HepG2 (cell line): Measurements from ENCODE around the gene GPALPP1. TPM values are rescaled to one million over a fixed set of nuclear protein-coding genes. Genes with fewer than 3 reads are reported as not detected.
A peak's percentile ranks its signal among the peaks of the same experiment; 100 is the strongest.

Experiments
- ATAC-seq: fragments of 200-7000 bp; cut with Tn5 transposase; 3 replicates; pipeline ENCODE4 v1.9.1; 2020; ENCODE audit warnings: mild to moderate bottlenecking, moderate library complexity
- BruUV-seq: library from RNA; stranded (reverse); fragments of 400-500 nt; replicated peaks from 2 replicates; lab custom pipeline; 2021; lab: Mats Ljungman, UMichigan
- CTCF ChIA-PET: fragments of 300-600 bp; formaldehyde crosslinking; extraction: SDS; loops from one replicate; lab custom pipeline; 2021; ENCODE audit warnings: low total read pairs, inconsistent platforms, low intra/inter-chr PET ratio; lab: Yijun Ruan, JAX
- POLR2A ChIA-PET: fragments of 350-600 bp; sonication (Branson Sonifier 250); formaldehyde crosslinking; loops from one replicate; lab custom pipeline; 2020; ENCODE audit warnings: antibody characterized with exemption, inconsistent platforms; lab: Yijun Ruan, JAX
- DNase-seq: peaks from one replicate; pipeline ENCODE4 v3.0.0-alpha.2; 2015; ENCODE audit warnings: low spot score
- FAIRE-seq: peaks from 3 replicates; lab custom pipeline; 2011; peaks lifted over from hg19 to GRCh38; lab: Jason Lieb, UNC
- H2AFZ ChIP-seq: one replicate; pipeline ENCODE4 v1.6.1; 2011; ENCODE audit warnings: low read length, inconsistent platforms
- H3K27ac ChIP-seq: fragments of 300-600 bp; 3 replicates; pipeline ENCODE4 v1.8.0; 2011; ENCODE audit warnings: mixed run types, mild to moderate bottlenecking, mixed read lengths, low read length, inconsistent platforms; ENCODE audit not compliant: insufficient read depth; ENCODE audit errors: extremely low read length
- H3K27me3 ChIP-seq, 2 experiments: fragments of 200-600 bp in 1 of 2; 2 replicates in 1 of 2; 3 replicates in 1 of 2; pipeline versions ENCODE4 v1.6.0 to v1.8.0; 2011; ENCODE audit warnings: low read length in 2 of 2, mild to moderate bottlenecking in 2 of 2, moderate library complexity in 2 of 2, inconsistent platforms in 1 of 2; ENCODE audit not compliant: insufficient read depth in 2 of 2, control insufficient read depth in 1 of 2
- H3K36me3 ChIP-seq, 2 experiments: fragments of 200-600 bp in 1 of 2; replicated peaks in 1 of 2; 2 replicates in 1 of 2; 3 replicates in 1 of 2; pipeline versions ENCODE4 v1.5.1 to v1.8.0; 2011; ENCODE audit warnings: low read length in 2 of 2, inconsistent platforms in 1 of 2; ENCODE audit not compliant: insufficient read depth in 2 of 2, control insufficient read depth in 1 of 2
- H3K4me1 ChIP-seq: 2 replicates; pipeline ENCODE4 v1.5.1; 2012; ENCODE audit warnings: low read length, inconsistent platforms; ENCODE audit not compliant: insufficient read depth
- H3K4me2 ChIP-seq: 2 replicates; pipeline ENCODE4 v1.6.0; 2011; ENCODE audit warnings: low read depth, low read length, inconsistent platforms
- H3K4me3 ChIP-seq, 3 experiments: fragments of 200-600 bp in 1 of 3; sonication (generic), shearing (Covaris generic) in 1 of 3; replicated peaks in 1 of 3; 2 replicates each; pipeline ENCODE4 v1.5.1; 2011 to 2016; ENCODE audit warnings: low read length in 3 of 3, inconsistent platforms in 2 of 3, low read depth in 2 of 3, mild to moderate bottlenecking in 2 of 3, control low read depth in 1 of 3, mixed read lengths in 1 of 3; ENCODE audit not compliant: insufficient read depth in 1 of 3
- H3K79me2 ChIP-seq: one replicate; pipeline ENCODE4 v1.6.1; 2011; ENCODE audit warnings: low read length, inconsistent platforms; ENCODE audit not compliant: insufficient read depth
- H3K9ac ChIP-seq: 2 replicates; pipeline ENCODE4 v1.6.0; 2011; ENCODE audit warnings: mild to moderate bottlenecking, low read depth, low read length, inconsistent platforms; ENCODE audit not compliant: insufficient read depth
- H3K9me3 ChIP-seq: 2 replicates; pipeline ENCODE4 v1.5.1; 2012; ENCODE audit warnings: mild to moderate bottlenecking, low read length
- H4K20me1 ChIP-seq: 2 replicates; pipeline ENCODE4 v1.6.0; 2011; ENCODE audit warnings: inconsistent platforms, mild to moderate bottlenecking, low read length, moderate library complexity; ENCODE audit not compliant: insufficient read depth
- CTCF ChIP-seq: sonication (generic); formaldehyde crosslinking; IDR thresholded peaks from 2 replicates; pipeline ENCODE4 v1.5.0; 2020; ENCODE audit warnings: mild to moderate bottlenecking, missing genetic modification reagents, moderate library complexity
- DZIP1 ChIP-seq: sonication (generic); formaldehyde crosslinking; IDR thresholded peaks from 2 replicates; pipeline ENCODE4 v1.5.0; 2020; ENCODE audit warnings: mild to moderate bottlenecking, missing genetic modification reagents
- NONO ChIP-seq, 2 experiments: fragments of 450-650 bp in 1 of 2; sonication (generic) in 1 of 2; formaldehyde crosslinking in 1 of 2; IDR thresholded peaks in 1 of 2; conservative IDR thresholded peaks in 1 of 2; 2 replicates each; pipeline versions ENCODE4 v1.6.1 to v1.8.0; 2017 to 2022; ENCODE audit warnings: mild to moderate bottlenecking in 1 of 2, missing genetic modification reagents in 1 of 2, moderate library complexity in 1 of 2
- RAD21 ChIP-seq: fragments of 450-650 bp; formaldehyde crosslinking; IDR thresholded peaks from 2 replicates; pipeline ENCODE4 v1.5.0; 2020; ENCODE audit warnings: mild to moderate bottlenecking
- SMC3 ChIP-seq: IDR thresholded peaks from 2 replicates; pipeline ENCODE4 v1.6.1; 2011; ENCODE audit warnings: low read length, improper control_type of control experiment
- STAG1 ChIP-seq: sonication (generic); formaldehyde crosslinking; IDR thresholded peaks from 2 replicates; pipeline ENCODE4 v1.4.0; 2020; ENCODE audit warnings: missing genetic modification reagents
- WGBS: methylation state at CpG from one replicate; pipeline ENCODE4 v1.1.6; 2017; ENCODE audit warnings: low lambda C conversion rate; 5-methylcytosine and 5-hydroxymethylcytosine counted together
- in situ Hi-C: cut with HindIII; loops from 2 replicates; pipeline ENCODE4 v1.10.0; 2017; ENCODE audit warnings: low pct_unique_long_range_greater_than_20kb; ENCODE audit not compliant: extremely low pct_ligation_motif_present
- intact Hi-C: fragments of 100-400 bp; cut with micrococcal nuclease; formaldehyde crosslinking; loops from one replicate; pipeline ENCODE4 v1.10.0; 2022; ENCODE audit not compliant: unreplicated experiment
- polyA plus RNA-seq, 8 experiments: library from polyadenylated mRNA; depleted of rRNA in 3 of 8; stranded (reverse) in 7 of 8; unstranded in 1 of 8; fragments of >200 nt; fragmentation: Illumina TruSeq in 4 of 8; extraction: Trizol in 4 of 8; gene quantifications; 2 replicates each; pipeline versions ENCODE4 v1.2.1 to v1.2.3, GENCODE V29; 2011 to 2016; ENCODE audit warnings: low read depth in 4 of 8, missing spikeins in 1 of 8, mixed read lengths in 1 of 8; ENCODE audit not compliant: insufficient read depth in 1 of 8
- total RNA-seq, 5 experiments: library from RNA; depleted of rRNA; stranded (reverse); fragments of >200 nt; fragmentation: Illumina TruSeq; extraction: Trizol; gene quantifications; 2 replicates each; pipeline ENCODE4 v1.2.3, GENCODE V29; 2016; ENCODE audit warnings: low read depth in 1 of 5

Gene GPALPP1
- total and polyA plus RNA-seq, 2 of the 13 experiments (the other 11 are each of a cell fraction or from before 2014, with no cell fraction given), result 12.1 to 23.1 TPM

GRCh38 chr13:44969551-44970484 lies 19.5 kb upstream of the GPALPP1 start:
- Histone ChIP-seq H3K9ac (no peak overlapping the region), H3K27me3 (no peaks in the 10 kb centered on the region), H3K9me3 (no peaks in the 10 kb centered on the region), H3K4me2 (no peak overlapping the region), H3K27ac (no peak overlapping the region), H2AFZ (no peak overlapping the region), H3K36me3 (peaks cover 6 to 54% of the 10 kb centered on the region in 2 experiments), H3K4me3 (no peak overlapping the region), H3K79me2 (peaks cover 5% of the 10 kb centered on the region), H3K4me1 (peaks cover 16% of the 10 kb centered on the region), H4K20me1 (peaks cover 6% of the 10 kb centered on the region; the same call in 1 of the 2 replicates)
- FAIRE-seq (no peak), ATAC-seq (peak; percentile 69), DNase-seq (peak; percentile 49)
- BruUV-seq, result no TSS peak
- POLR2A ChIA-PET, result no interaction called here
- CTCF ChIA-PET, result interaction anchor here (1.2 to 1.7 kb wide), 2 partner anchors 52 to 486 kb away, joined by 7 to 9 read pairs; no protein-coding TSS in a partner anchor
- in situ Hi-C loops (loop anchor here (10.0 to 25.0 kb wide), 2 partner anchors 485 to 1058 kb away; no protein-coding TSS in a partner anchor), intact Hi-C loops (loop anchor here (1.0 to 10.0 kb wide), 2 partner anchors 487 to 1065 kb away; no protein-coding TSS in a partner anchor)
- peak; percentile 74 for TF ChIP-seq STAG1 (CRISPR knock-in tag)
- TF ChIP-seq CTCF (CRISPR knock-in tag), result peak; percentile 72
- TF ChIP-seq NONO (IDR thresholded peaks at IDR 0.05), result no peak
- no peak for TF ChIP-seq NONO (CRISPR knock-in tag; conservative IDR thresholded peaks at IDR 0.05)
- TF ChIP-seq RAD21 (CRISPR knock-in tag), result 0 out of 2 replicates have a peak, but pooled peaks have one; percentile 26
- peak; percentile 74 for TF ChIP-seq SMC3
- TF ChIP-seq DZIP1 (CRISPR knock-in tag), result no peak
- WGBS, result 74% methylated on average over 4 of the region's 4 CpGs
